ENCODE data around the gene SYCP2. TPM values are rescaled to one million over a fixed set of nuclear protein-coding genes. Genes with fewer than 3 reads are reported as not detected.
"Not testable (repeated sequence)": the region's sequence is repeated elsewhere in the genome, so short reads cannot be mapped to it uniquely, and the experiment has no call there.

SYCP2 gene, protein sequence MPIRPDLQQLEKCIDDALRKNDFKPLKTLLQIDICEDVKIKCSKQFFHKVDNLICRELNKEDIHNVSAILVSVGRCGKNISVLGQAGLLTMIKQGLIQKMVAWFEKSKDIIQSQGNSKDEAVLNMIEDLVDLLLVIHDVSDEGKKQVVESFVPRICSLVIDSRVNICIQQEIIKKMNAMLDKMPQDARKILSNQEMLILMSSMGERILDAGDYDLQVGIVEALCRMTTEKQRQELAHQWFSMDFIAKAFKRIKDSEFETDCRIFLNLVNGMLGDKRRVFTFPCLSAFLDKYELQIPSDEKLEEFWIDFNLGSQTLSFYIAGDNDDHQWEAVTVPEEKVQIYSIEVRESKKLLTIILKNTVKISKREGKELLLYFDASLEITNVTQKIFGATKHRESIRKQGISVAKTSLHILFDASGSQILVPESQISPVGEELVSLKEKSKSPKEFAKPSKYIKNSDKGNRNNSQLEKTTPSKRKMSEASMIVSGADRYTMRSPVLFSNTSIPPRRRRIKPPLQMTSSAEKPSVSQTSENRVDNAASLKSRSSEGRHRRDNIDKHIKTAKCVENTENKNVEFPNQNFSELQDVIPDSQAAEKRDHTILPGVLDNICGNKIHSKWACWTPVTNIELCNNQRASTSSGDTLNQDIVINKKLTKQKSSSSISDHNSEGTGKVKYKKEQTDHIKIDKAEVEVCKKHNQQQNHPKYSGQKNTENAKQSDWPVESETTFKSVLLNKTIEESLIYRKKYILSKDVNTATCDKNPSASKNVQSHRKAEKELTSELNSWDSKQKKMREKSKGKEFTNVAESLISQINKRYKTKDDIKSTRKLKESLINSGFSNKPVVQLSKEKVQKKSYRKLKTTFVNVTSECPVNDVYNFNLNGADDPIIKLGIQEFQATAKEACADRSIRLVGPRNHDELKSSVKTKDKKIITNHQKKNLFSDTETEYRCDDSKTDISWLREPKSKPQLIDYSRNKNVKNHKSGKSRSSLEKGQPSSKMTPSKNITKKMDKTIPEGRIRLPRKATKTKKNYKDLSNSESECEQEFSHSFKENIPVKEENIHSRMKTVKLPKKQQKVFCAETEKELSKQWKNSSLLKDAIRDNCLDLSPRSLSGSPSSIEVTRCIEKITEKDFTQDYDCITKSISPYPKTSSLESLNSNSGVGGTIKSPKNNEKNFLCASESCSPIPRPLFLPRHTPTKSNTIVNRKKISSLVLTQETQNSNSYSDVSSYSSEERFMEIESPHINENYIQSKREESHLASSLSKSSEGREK (N-terminal part only)
- total RNA-seq = 1.7 and 3.1 TPM in 2 replicates

GRCh38 chr20:59933296-59933848 lies at the start of gene SYCP2:
Gene SYCP2, minus strand, starts transcription at chr20:59933637. Its CDS starts 11,224 bp downstream, at chr20:59922413.
- peak; percentile 49 for DNase-seq

DNA sequence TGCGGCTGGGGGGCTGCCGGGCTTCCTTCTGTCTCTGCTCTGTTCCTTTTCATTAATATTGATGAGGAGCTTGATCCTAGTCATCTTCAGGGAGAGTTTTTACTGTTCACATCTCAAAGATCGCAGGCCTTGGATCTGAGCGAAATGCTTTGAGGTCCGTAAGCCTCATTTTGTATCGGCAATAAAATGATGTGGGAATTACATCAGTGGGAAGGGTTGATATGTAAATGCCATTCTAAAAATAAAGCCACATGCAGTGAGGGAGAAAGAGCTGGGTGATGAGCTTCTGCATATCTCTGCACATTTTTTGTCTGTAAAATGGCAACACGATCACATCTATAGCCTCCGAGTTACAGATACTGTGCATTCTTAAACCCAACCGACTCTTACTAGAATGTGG lies 49.6 kb upstream of the SYCP2 start:
- DNase-seq = no peak

DNA sequence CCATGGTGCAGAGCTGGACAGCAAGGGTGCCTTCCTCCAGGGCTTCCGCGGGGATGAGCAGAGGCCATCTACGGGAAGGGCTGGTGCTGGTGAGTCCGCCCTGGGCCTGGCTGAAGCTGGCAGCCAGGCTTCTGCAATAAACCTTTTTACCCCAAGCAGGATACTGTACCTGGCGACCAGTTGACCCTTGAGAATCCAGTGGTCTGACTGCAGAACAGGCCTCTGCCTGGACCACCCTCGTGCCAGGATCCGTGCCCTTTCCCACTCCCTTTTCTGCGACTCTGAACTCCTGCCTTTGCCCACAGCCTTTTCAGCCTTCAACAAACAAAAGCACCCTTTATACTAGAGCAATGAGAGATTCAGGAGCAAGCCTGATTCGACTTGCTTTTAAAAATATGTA lies 43.6 kb upstream of the SYCP2 start:
- no peak for DNase-seq

- DNase-seq = no peak
Observed at GRCh38 chr20:59976156-59976782, 42.8 kb upstream of the SYCP2 start.

DNA sequence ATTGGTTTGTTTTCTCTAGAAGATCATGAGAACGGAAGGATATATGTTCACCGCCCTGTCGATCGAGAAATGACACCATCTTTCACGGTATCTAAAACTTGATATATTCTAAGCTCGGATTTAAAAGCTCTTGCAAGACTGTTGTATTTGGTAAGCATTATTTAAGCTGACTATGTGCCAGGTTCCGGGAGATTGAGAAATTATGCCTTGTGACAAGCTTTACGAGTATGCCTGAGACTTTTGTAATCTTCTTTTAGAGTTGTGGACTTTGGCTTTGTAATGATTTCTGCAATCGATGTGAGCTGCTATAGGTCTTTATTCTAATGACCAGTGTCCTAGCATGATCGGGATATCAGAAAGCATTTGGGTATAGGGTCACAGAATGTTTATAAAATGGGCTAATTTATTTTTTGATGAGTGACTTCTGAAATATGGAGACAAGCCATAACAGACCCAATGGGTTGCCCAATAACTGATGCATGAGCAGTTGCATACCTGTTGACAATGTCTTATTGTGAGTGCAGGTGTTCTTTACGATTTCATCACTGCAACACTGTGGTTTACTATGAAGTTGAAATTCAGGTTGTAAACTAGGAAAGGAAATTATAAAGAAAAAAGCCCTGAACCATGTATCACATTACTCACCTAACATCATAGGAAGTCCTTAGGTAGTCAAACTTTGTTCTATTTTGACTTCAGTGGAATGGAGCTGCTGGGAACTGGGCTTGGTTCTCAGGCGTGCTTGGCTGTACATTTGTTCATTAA lies 38.8 kb upstream of the SYCP2 start:
- DNase-seq = no peak

- DNase-seq = no peak
Observed at GRCh38 chr20:59971428-59971827, 38.0 kb upstream of the SYCP2 start.

DNA sequence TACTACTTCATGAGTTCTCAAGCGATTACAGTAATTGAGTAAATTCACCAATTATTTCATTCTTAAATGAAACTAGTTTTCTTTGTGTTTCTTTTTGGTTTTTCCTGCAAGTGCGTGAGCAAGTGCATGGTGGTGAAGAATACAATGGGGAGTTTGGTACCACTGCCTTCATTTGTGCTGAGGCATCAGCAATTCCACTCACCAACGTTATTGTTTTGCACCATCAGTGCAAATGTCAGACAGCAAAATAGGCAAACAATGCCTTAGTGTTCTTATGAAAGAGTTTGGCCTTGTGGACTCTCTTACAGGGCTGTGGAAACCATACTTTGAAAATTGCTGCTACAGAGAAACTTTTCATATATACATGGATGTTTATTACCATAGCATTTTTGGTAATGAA lies 33.0 kb upstream of the SYCP2 start:
- no peak for DNase-seq

- DNase-seq = no peak
Observed at GRCh38 chr20:59962155-59962554, 28.7 kb upstream of the SYCP2 start.

- DNase-seq = no peak
Observed at GRCh38 chr20:59961423-59961822, 28.0 kb upstream of the SYCP2 start.

- DNase-seq = no peak
Observed at GRCh38 chr20:59958626-59959025, 25.2 kb upstream of the SYCP2 start.

DNA sequence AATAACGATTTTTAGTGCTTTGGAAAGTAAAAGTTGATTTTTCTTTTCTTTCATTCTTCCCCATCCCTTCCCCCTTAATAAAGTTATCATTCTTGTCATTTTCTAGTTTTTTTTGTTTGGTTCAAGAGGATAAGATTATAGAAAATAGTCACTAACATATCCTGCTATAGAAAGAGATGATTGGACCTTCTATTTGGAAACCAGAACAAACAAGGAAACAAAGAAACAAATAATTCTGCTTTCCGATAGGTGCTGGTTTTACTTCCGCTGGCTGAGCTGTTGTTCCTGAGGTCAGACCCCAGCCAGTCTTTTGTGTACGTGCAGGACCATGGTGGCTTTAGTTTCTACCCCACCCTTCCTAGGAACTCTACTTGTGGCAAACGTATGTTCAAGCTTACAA lies 24.7 kb upstream of the SYCP2 start, which contains the start of gene CDH26:
CDH26 (plus strand) TSS at position 301 of the 400 bp plus-strand sequence. CDS start 304 bp downstream, outside the sequence.
- DNase-seq = no peak

DNA sequence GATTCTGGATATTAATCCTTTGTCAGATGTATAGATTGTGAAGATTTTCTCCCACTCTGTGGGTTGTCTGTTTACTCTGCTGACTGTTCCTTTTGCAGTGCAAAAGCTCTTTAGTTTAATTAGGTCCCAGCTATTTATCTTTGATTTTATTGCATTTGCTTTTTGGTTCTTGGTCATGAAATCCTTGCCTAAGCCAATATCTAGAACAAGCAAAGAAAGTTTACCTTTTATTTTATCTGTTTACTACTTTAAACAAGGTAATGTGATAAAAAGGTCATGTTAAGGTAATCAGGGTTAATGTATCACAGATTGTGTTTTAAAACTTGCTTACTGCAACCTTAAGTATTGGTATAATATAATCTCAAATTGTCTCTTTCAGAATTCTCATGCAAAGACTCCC lies 24.1 kb upstream of the SYCP2 start:
- DNase-seq = not testable (repeated sequence)

GRCh38 chr20:59955131-59955796 lies 21.8 kb upstream of the SYCP2 start:
- peak; percentile 33 for DNase-seq

DNA sequence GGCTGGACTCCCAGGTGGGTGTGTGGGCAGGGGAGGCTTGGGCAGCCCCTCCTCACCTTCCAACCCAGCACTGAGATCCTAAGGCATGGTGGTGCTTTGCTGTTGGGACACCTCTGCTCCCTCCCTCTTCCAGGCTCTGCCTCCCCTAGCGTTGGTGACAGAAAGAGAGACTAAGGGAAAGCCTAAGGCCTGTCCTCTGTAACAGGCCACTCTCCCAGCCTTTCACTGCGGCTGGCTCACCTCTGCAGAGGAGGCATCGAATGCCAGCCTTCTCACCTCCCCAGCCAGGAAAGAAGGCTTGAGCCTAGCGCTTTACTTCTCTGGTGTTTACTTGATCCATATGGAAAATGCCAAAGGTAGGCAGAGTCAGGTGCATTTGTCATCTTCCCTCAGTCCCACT lies 21.3 kb upstream of the SYCP2 start:
- no peak for DNase-seq

DNA sequence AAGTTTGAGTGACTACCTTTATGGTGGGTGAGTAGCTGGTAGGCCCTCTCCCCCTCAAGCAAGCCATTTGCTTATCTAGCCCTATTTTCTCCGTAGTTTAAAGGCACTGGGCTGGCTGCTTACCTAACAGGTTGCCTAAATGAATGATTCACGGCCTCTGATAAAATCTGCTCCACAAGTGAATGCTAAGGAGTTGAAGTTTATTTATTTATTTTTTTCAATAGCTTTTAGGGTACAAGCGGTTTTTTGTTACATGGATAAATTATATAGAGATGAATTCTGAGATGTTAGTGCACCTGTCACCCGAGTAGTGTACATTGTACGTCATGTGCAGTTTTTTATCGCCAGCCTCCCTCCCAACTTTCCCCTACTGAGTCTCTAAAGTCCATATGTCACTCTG lies 16.5 kb upstream of the SYCP2 start:
- no peak for DNase-seq

DNA sequence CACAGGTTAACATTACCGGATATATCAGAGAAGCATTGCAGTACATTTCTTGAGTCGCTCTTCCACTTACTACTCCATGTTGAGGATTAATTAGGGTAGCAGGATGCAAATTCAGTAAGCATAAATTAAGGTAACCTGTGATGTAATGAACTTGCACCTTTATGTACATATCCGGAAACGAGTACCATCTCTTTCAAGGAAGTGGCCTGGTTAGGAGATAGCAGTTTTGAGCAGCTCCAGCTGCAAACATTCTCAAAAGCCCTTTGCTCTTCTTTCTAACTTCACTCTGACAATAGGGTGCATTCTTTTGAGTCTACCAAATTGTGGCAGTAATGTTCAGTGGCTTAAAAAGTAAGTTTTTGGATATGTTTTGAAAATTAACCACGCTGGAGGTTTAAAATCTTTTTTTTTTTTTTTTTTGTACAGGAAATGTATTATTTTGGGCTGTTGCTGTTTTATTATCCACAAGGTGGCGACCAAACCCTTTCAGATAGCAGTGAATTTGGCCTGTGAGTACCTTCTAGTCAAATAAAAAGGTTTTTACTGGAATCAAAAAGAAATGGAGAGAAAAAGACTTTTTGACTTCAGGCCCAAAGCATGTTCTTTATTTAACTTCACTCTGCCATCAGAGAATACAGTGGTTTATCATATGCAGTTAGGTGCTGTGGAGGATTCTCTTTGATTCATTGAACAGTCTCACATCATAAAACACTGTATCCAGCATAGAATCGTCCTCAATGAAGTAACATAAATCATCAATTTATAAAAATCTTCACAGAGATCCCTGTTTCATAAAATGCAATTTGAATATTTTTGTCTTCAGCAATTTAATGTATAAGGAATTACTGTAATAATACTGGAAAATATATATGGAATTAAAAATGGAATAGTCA lies 15.6 kb upstream of the SYCP2 start:
- peak; percentile 70 for DNase-seq

DNA sequence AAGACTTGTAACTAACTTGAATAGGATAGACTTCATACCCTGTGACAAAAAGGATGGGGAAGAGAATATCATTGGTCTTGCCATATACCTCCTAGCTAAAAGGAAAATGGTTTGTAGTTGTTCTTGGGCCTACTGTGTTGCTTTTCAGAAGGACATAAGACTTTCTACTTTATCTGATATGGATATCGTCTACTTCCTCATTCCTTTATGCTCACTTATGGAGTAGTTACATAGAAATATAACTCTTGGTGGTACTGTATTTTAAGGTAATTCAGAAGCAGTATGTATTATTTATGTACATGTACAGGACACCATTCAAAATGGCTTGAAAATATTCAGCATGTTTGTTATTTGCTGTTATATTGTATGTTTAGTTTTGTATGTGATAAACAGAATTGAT lies 14.8 kb upstream of the SYCP2 start:
- DNase-seq = no peak

- no peak for DNase-seq
Observed at GRCh38 chr20:59947376-59947775, 13.9 kb upstream of the SYCP2 start.

GRCh38 chr20:59945731-59946130 lies 12.3 kb upstream of the SYCP2 start:
- no peak for DNase-seq

DNA sequence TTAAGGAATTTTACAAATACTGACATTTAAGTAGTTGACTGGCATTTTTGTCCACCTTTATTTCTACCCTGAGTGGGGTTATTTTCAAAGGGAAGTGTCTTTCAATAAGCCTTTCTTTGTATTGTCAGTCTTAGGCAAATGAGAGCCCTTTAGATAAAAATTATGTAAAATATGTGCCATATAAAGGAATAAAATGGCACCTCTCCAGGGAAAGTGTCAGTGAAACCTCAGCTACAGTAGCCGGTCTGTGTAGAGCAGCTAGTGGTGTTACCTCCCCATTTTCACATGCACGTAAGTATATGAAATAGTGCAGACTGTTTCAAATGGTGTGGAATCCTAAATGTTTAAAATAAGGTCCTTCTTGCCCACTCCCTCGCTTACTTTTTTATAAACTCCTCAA lies 11.7 kb upstream of the SYCP2 start:
- no peak for DNase-seq

All from dermis blood vessel endothelial cell (primary cell).